Mesothelial cell of epicardium (in vitro differentiated cells): ENCODE measurements around the gene HEXIM2. TPM values are rescaled to one million over a fixed set of nuclear protein-coding genes. Genes with fewer than 3 reads are reported as not detected.

ENCODE experiments used
- DNase-seq, 2 experiments: peaks; one replicate each; pipeline ENCODE4 v3.0.0; 2021; ENCODE audit warnings: low spot score in 2 of 2; ENCODE audit not compliant: unreplicated experiment in 2 of 2
- H3K27ac Mint-ChIP-seq: 2 replicates; pipeline ENCODE4 v1.8.0; 2021; ENCODE audit warnings: mixed read lengths
- H3K27me3 Mint-ChIP-seq: 2 replicates; pipeline ENCODE4 v1.8.0; 2021; ENCODE audit warnings: low read depth, mixed read lengths
- H3K36me3 Mint-ChIP-seq: 2 replicates; pipeline ENCODE4 v1.8.0; 2021; ENCODE audit warnings: mixed read lengths
- H3K4me1 Mint-ChIP-seq: 2 replicates; pipeline ENCODE4 v1.8.0; 2021; ENCODE audit warnings: mixed read lengths
- H3K4me3 Mint-ChIP-seq: 2 replicates; pipeline ENCODE4 v1.8.0; 2021; ENCODE audit warnings: mild to moderate bottlenecking, moderate library complexity, mixed read lengths
- H3K9me3 Mint-ChIP-seq: 2 replicates; pipeline ENCODE4 v1.8.0; 2021; ENCODE audit warnings: mixed read lengths
- total RNA-seq: library from RNA; stranded (reverse); gene quantifications from 3 replicates; pipeline ENCODE4 v1.2.1, GENCODE V29; 2021
- TF ChIP-seq, protein P1 (sequence below): fragments of 200-600 bp; sonication (generic); IDR thresholded peaks from one replicate; pipeline ENCODE4 v1.5.0; 2021; ENCODE audit warnings: antibody characterized with exemption; ENCODE audit not compliant: unreplicated experiment

Gene HEXIM2, protein sequence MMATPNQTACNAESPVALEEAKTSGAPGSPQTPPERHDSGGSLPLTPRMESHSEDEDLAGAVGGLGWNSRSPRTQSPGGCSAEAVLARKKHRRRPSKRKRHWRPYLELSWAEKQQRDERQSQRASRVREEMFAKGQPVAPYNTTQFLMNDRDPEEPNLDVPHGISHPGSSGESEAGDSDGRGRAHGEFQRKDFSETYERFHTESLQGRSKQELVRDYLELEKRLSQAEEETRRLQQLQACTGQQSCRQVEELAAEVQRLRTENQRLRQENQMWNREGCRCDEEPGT
- total RNA-seq: 6.5 to 9.6 TPM (median 7.7 TPM) in 3 replicates

- TF ChIP-seq, protein P1, sequence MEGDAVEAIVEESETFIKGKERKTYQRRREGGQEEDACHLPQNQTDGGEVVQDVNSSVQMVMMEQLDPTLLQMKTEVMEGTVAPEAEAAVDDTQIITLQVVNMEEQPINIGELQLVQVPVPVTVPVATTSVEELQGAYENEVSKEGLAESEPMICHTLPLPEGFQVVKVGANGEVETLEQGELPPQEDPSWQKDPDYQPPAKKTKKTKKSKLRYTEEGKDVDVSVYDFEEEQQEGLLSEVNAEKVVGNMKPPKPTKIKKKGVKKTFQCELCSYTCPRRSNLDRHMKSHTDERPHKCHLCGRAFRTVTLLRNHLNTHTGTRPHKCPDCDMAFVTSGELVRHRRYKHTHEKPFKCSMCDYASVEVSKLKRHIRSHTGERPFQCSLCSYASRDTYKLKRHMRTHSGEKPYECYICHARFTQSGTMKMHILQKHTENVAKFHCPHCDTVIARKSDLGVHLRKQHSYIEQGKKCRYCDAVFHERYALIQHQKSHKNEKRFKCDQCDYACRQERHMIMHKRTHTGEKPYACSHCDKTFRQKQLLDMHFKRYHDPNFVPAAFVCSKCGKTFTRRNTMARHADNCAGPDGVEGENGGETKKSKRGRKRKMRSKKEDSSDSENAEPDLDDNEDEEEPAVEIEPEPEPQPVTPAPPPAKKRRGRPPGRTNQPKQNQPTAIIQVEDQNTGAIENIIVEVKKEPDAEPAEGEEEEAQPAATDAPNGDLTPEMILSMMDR: no peak
Measured at GRCh38 chr17:45161288-45162024, at the start of gene HEXIM2. Gene HEXIM2 (plus strand): TSS chr17:45161875. CDS start chr17:45162794, 919 bp downstream.

GRCh38 chr17:45112559-45113423, 48.9 kb upstream of the HEXIM2 start:
- no peak for DNase-seq
- no peak overlapping the region for H3K27ac Mint-ChIP-seq
- H3K9me3 Mint-ChIP-seq: no peaks in the 10 kb centered on the region
- H3K27me3 Mint-ChIP-seq: no peaks in the 10 kb centered on the region
- H3K36me3 Mint-ChIP-seq: peaks cover 15% of the 10 kb centered on the region
- H3K4me1 Mint-ChIP-seq: peaks cover 2% of the 10 kb centered on the region
- H3K4me3 Mint-ChIP-seq: no peak overlapping the region
- TF ChIP-seq, protein P1: no peak

More at GRCh38 chr17:45161288-45162024, at the start of gene HEXIM2:
- peaks cover 5% of the 10 kb centered on the region for H3K36me3 Mint-ChIP-seq
- H3K4me1 Mint-ChIP-seq: peaks cover 48% of the 10 kb centered on the region
- no peaks in the 10 kb centered on the region for H3K9me3 Mint-ChIP-seq
- peak within 1 kb of the TSS; percentile 98 for H3K4me3 Mint-ChIP-seq
- H3K27ac Mint-ChIP-seq: peak within 1 kb of the TSS; percentile 97
- DNase-seq: peak; percentile 90 to 97
- H3K27me3 Mint-ChIP-seq: no peaks in the 10 kb centered on the region

DNA sequence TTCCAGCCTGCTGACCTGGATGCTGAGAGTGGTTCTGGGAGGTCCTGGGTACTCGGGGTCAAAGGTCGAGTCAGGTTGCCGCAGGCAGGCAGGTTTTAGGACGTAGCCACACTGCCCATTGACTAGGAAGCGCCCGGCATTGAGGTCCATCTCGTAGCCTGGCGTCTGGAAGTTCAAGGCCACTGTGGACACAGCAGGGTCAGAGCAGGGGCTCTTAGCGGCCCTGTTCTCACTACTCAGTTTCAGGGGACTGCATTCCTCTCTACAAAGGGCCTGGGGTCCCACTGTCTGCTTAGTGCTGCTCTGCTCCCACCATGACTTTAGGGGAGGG, 48.3 kb upstream of the HEXIM2 start:
- Mint-ChIP-seq H3K4me3 (no peak overlapping the region), H3K27ac (no peak overlapping the region)

GRCh38 chr17:45114117-45114932, 47.4 kb upstream of the HEXIM2 start:
- Mint-ChIP-seq H3K27me3 (no peaks in the 10 kb centered on the region), H3K4me3 (no peak overlapping the region), H3K36me3 (peaks cover 12% of the 10 kb centered on the region), H3K27ac (peak overlapping the region; percentile 21), H3K9me3 (no peaks in the 10 kb centered on the region), H3K4me1 (peaks cover 2% of the 10 kb centered on the region)
- TF ChIP-seq, protein P1: no peak
- DNase-seq: no peak

More for the DNA sequence above, 48.3 kb upstream of the HEXIM2 start:
- no peaks in the 10 kb centered on the region for H3K27me3 Mint-ChIP-seq
- TF ChIP-seq, protein P1: no peak
- no peaks in the 10 kb centered on the region for H3K9me3 Mint-ChIP-seq
- DNase-seq: no peak
- peaks cover 12% of the 10 kb centered on the region for H3K36me3 Mint-ChIP-seq
- peaks cover 2% of the 10 kb centered on the region for H3K4me1 Mint-ChIP-seq
